OCI-LY7 (cell line): ENCODE measurements around the gene ADRA1B. TPM values are rescaled to one million over a fixed set of nuclear protein-coding genes. Genes with fewer than 3 reads are reported as not detected.

Experiments
- BruUV-seq: library from RNA; stranded (reverse); fragments of 400-500 nt; replicated peaks from 2 replicates; lab custom pipeline; 2021; lab: Mats Ljungman, UMichigan
- CTCF ChIA-PET: fragments of 300-600 bp; sonication (Branson Sonifier 250); formaldehyde crosslinking; loops from one replicate; lab custom pipeline; 2022; ENCODE audit warnings: antibody characterized with exemption; ENCODE audit not compliant: unreplicated experiment; lab: Charles Lee
- POLR2A ChIA-PET: fragments of 300-600 bp; sonication (Branson Sonifier 250); formaldehyde crosslinking; loops from one replicate; lab custom pipeline; 2022; ENCODE audit warnings: antibody characterized with exemption; lab: Charles Lee
- DNase-seq: peaks from one replicate; pipeline ENCODE4 v3.0.0-alpha.2; 2015; ENCODE audit warnings: low spot score
- H2AFZ ChIP-seq: fragments of 200-600 bp; sonication (generic), shearing (Covaris generic); 2 replicates; pipeline ENCODE4 v1.6.1; 2014; ENCODE audit warnings: mild to moderate bottlenecking, antibody characterized with exemption, low read length, moderate library complexity
- H3K27ac ChIP-seq: fragments of 200-600 bp; sonication (generic); 2 replicates; pipeline ENCODE4 v1.5.1; 2014; ENCODE audit warnings: mixed run types, low read depth, mild to moderate bottlenecking, moderate library complexity, low read length, inconsistent platforms; ENCODE audit not compliant: poor library complexity, severe bottlenecking
- H3K36me3 ChIP-seq: fragments of 200-600 bp; sonication (generic); 2 replicates; pipeline ENCODE4 v1.6.1; 2014; ENCODE audit warnings: mild to moderate bottlenecking, antibody characterized with exemption, low read length, moderate library complexity, mixed read lengths; ENCODE audit not compliant: insufficient read depth
- H3K4me1 ChIP-seq: fragments of 200-600 bp; sonication (generic); 2 replicates; pipeline ENCODE4 v1.5.1; 2014; ENCODE audit warnings: mild to moderate bottlenecking, low read length; ENCODE audit not compliant: insufficient read depth, poor library complexity, severe bottlenecking
- H3K4me2 ChIP-seq: fragments of 200-600 bp; sonication (generic); 2 replicates; pipeline ENCODE4 v1.6.1; 2014; ENCODE audit warnings: mild to moderate bottlenecking, low read length
- H3K4me3 ChIP-seq: fragments of 200-600 bp; sonication (generic); 2 replicates; pipeline ENCODE4 v1.5.1; 2014; ENCODE audit warnings: mild to moderate bottlenecking, low read depth, low read length; ENCODE audit not compliant: poor library complexity, severe bottlenecking
- H3K79me2 ChIP-seq: fragments of 200-600 bp; sonication (generic); 2 replicates; pipeline ENCODE4 v1.6.1; 2016; ENCODE audit warnings: low read depth, mild to moderate bottlenecking, low read length, moderate library complexity, mixed read lengths; ENCODE audit not compliant: insufficient read depth
- H3K9me2 ChIP-seq: fragments of 200-600 bp; sonication (generic); 2 replicates; pipeline ENCODE4 v1.6.1; 2016; ENCODE audit warnings: mild to moderate bottlenecking, low read length, mixed read lengths; ENCODE audit not compliant: insufficient read depth
- H3K9me3 ChIP-seq: fragments of 200-600 bp; sonication (generic); 2 replicates; pipeline ENCODE4 v1.6.1; 2014; ENCODE audit warnings: mild to moderate bottlenecking, mixed run types, low read length, mixed read lengths
- H4K20me1 ChIP-seq: fragments of 200-600 bp; sonication (generic); 2 replicates; pipeline ENCODE4 v1.6.1; 2014; ENCODE audit warnings: mild to moderate bottlenecking, antibody characterized with exemption, low read length, moderate library complexity, mixed read lengths; ENCODE audit not compliant: insufficient read depth
- CTCF ChIP-seq: fragments of 200-600 bp; sonication (generic); conservative IDR thresholded peaks from 2 replicates; pipeline ENCODE4 v1.5.1; 2014; ENCODE audit warnings: mild to moderate bottlenecking, antibody characterized with exemption, low read length, moderate library complexity, mixed read lengths
- EZH2phosphoT487 ChIP-seq: fragments of 200-600 bp; sonication (generic); IDR thresholded peaks from 2 replicates; pipeline ENCODE4 v1.6.1; 2018; ENCODE audit warnings: low read depth, borderline replicate concordance, mild to moderate bottlenecking, mixed run types, antibody characterized with exemption, low read length, moderate library complexity, mixed read lengths
- intact Hi-C: fragments of 100-400 bp; cut with micrococcal nuclease; formaldehyde crosslinking; loops from one replicate; pipeline ENCODE4 v1.10.0; 2022; ENCODE audit not compliant: unreplicated experiment
- total RNA-seq, 2 experiments: library from RNA; depleted of rRNA in 1 of 2; stranded (reverse); fragments of >200 nt in 1 of 2; shearing (Covaris generic) in 1 of 2; gene quantifications; 2 replicates each; pipeline ENCODE4 v1.2.3, GENCODE V29; 2014 to 2022

The ADRA1B gene
- total RNA-seq, 2 experiments from 2014 or later: not detected

GRCh38 chr5:159975462-159976019 is 59.3 kb downstream of the ADRA1B start:
- TF ChIP-seq EZH2phosphoT487: no peak
- no peak for TF ChIP-seq CTCF
- H3K27ac ChIP-seq: no peak overlapping the region
- CTCF ChIA-PET: no interaction called here

GRCh38 chr5:159976921-159977320 is 60.6 kb downstream of the ADRA1B start:
- intact Hi-C loops: no loop called here
- Histone ChIP-seq H3K79me2 (no peaks in the 10 kb centered on the region), H4K20me1 (no peaks in the 10 kb centered on the region), H3K36me3 (no peaks in the 10 kb centered on the region), H3K9me2 (no peaks in the 10 kb centered on the region), H3K9me3 (no peaks in the 10 kb centered on the region), H3K4me1 (no peaks in the 10 kb centered on the region), H3K4me3 (no peak overlapping the region), H2AFZ (no peak overlapping the region), H3K4me2 (no peak overlapping the region), H3K27ac (no peak overlapping the region)
- DNase-seq: no peak
- TF ChIP-seq EZH2phosphoT487 (no peak), CTCF (no peak)
- ChIA-PET POLR2A (interaction anchor here (0.6 to 1.1 kb wide), 3 partner anchors 10 to 932 kb away, joined by 3 to 4 read pairs (median 3); no protein-coding TSS in a partner anchor), CTCF (no interaction called here)
- BruUV-seq: no TSS peak

More at GRCh38 chr5:159975462-159976019, 59.3 kb downstream of the ADRA1B start:
- Histone ChIP-seq H2AFZ (no peak overlapping the region), H3K79me2 (no peaks in the 10 kb centered on the region), H3K4me3 (no peak overlapping the region), H3K9me2 (no peaks in the 10 kb centered on the region), H4K20me1 (no peaks in the 10 kb centered on the region), H3K36me3 (no peaks in the 10 kb centered on the region), H3K4me1 (no peaks in the 10 kb centered on the region), H3K9me3 (no peaks in the 10 kb centered on the region), H3K4me2 (no peak overlapping the region)
- DNase-seq: no peak
- POLR2A ChIA-PET: no interaction called here
- no TSS peak for BruUV-seq
- intact Hi-C loops: no loop called here

- Histone ChIP-seq H4K20me1 (no peaks in the 10 kb centered on the region), H3K4me2 (no peak overlapping the region), H3K27ac (no peak overlapping the region), H3K79me2 (no peaks in the 10 kb centered on the region), H3K4me3 (no peak overlapping the region), H3K36me3 (no peaks in the 10 kb centered on the region), H2AFZ (no peak overlapping the region), H3K4me1 (no peaks in the 10 kb centered on the region), H3K9me2 (no peaks in the 10 kb centered on the region), H3K9me3 (no peaks in the 10 kb centered on the region)
- intact Hi-C loops: no loop called here
- ChIA-PET POLR2A (interaction anchor here (0.9 kb wide), 1 partner anchor 16 kb away, joined by 3 read pairs; no protein-coding TSS in a partner anchor), CTCF (no interaction called here)
- no peak for TF ChIP-seq EZH2phosphoT487
- DNase-seq: no peak
- no TSS peak for BruUV-seq
These were observed 62.1 kb downstream of the ADRA1B start for GRCh38 chr5:159978358-159978757.
